NCI-H146 treated with DMSO at 0.1 percent for 48 hours (cell line): ENCODE measurements around the gene SIRT6.
A peak's percentile ranks its signal among the peaks of the same experiment; 100 is the strongest.
"Not testable (repeated sequence)": the region's sequence is repeated elsewhere in the genome, so short reads cannot be mapped to it uniquely, and the experiment has no call there.

Experiments used
- DNase-seq: peaks from one replicate; lab custom pipeline; 2025; ENCODE audit not compliant: unreplicated experiment; lab: John Stamatoyannopoulos, UW

SIRT6 gene

GRCh38 chr19:4200940-4201542 is 18.7 kb upstream of the SIRT6 start:
- no peak for DNase-seq

GRCh38 chr19:4199699-4200293 is 17.4 kb upstream of the SIRT6 start:
- DNase-seq, result no peak

- no peak for DNase-seq
Measured at GRCh38 chr19:4198467-4199126, 16.2 kb upstream of the SIRT6 start.

GRCh38 chr19:4197625-4198466 is 15.5 kb upstream of the SIRT6 start:
- DNase-seq, result no peak

GRCh38 chr19:4197228-4197624 is 14.9 kb upstream of the SIRT6 start:
- no peak for DNase-seq

- no peak for DNase-seq
Measured at GRCh38 chr19:4196587-4197148, 14.3 kb upstream of the SIRT6 start.

- no peak for DNase-seq
Measured at GRCh38 chr19:4196009-4196408, 13.6 kb upstream of the SIRT6 start.

- no peak for DNase-seq
Measured at GRCh38 chr19:4194353-4194752, 12.0 kb upstream of the SIRT6 start.

- DNase-seq, result not testable (repeated sequence)
Measured at GRCh38 chr19:4192537-4192936, 10.2 kb upstream of the SIRT6 start.

GRCh38 chr19:4189641-4190040 is 7.3 kb upstream of the SIRT6 start:
- no peak for DNase-seq

GRCh38 chr19:4187313-4188122 is 5.2 kb upstream of the SIRT6 start:
- no peak for DNase-seq

- peak; percentile 17 for DNase-seq
Measured at GRCh38 chr19:4186087-4186993, 4.0 kb upstream of the SIRT6 start.

GRCh38 chr19:4185413-4186086 is 3.2 kb upstream of the SIRT6 start:
- no peak for DNase-seq

- DNase-seq, result no peak
Measured at GRCh38 chr19:4184718-4185352, 2.5 kb upstream of the SIRT6 start.

- DNase-seq, result peak; percentile 61
Measured at GRCh38 chr19:4183967-4184717, 1.8 kb upstream of the SIRT6 start.

GRCh38 chr19:4181053-4181508 is 1.3 kb downstream of the SIRT6 start:
- no peak for DNase-seq

GRCh38 chr19:4178990-4179389 is 3.4 kb downstream of the SIRT6 start:
- no peak for DNase-seq

GRCh38 chr19:4177146-4177545 is 5.2 kb downstream of the SIRT6 start:
- no peak for DNase-seq
